SK-N-MC (cell line): ENCODE measurements around the gene TLX2.

Experiments used
- EZH2 ChIP-seq: fragments of 200-600 bp; sonication (generic); IDR thresholded peaks from one replicate; pipeline ENCODE4 v1.6.1; 2017; ENCODE audit warnings: antibody characterized with exemption
- FOXP2 ChIP-seq: optimal IDR thresholded peaks from 2 replicates; pipeline ENCODE3; 2011; ENCODE audit warnings: mild to moderate bottlenecking, moderate library complexity; ENCODE audit not compliant: insufficient read depth; ENCODE audit errors: extremely low read length, control extremely low read depth
- POLR2AphosphoS5 ChIP-seq: IDR thresholded peaks from 2 replicates; pipeline ENCODE4 v1.6.1; 2012; ENCODE audit warnings: mild to moderate bottlenecking, low read depth, low read length, borderline replicate concordance

DNA sequence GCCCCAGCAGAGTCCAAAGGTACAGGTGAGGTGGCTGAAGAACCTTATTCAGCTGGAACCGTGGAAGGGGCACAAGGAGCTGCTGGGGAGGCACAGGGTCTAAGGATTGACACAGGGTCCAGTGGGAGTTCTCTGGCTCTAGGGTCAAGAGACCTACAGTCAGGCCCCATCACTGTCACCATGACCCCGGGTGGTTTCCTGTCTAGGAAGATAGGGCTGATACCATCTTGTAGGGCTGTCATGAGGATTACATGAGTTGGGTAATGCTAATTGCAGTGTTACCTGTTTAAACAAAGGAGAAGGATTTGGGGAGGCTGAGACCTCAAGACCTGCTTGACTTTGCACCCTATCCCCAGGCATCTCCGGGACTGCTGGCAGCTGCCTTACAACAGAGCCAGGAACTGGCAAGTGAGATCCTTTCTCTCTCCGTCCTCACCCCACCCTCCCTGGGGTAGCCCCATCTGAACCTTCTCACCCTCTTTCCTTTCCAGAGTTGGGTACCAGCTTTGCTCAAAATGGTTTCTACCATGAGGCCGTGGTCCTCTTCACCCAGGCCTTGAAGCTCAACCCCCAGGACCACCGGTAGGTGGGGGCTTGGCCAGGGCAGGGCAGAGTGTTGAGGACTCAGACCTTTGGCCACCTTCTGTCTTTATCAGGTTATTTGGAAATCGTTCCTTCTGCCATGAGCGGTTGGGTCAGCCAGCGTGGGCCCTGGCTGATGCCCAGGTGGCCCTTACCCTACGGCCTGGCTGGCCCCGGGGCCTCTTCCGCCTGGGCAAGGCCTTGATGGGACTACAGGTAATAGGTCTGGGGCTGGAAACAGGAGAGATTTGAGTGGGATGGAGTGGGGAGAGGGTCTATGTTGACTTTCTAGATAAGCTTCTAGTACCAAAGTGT lies 22.4 kb upstream of the TLX2 start:
- TF ChIP-seq EZH2: no peak
- no peak for TF ChIP-seq POLR2AphosphoS5
- no peak for TF ChIP-seq FOXP2
